Thoracic aorta (tissue), 2 donors: ENCODE results near the gene PTGES3. TPM values are rescaled to one million over a fixed set of nuclear protein-coding genes. Genes with fewer than 3 reads are reported as not detected.

Source experiments
- ATAC-seq: fragments of 150-250 bp; one replicate; pipeline ENCODE4 v1.8.0; 2017; ENCODE audit warnings: low read depth; ENCODE audit not compliant: insufficient number of reproducible peaks, low FRiP score
- DNase-seq: peaks from one replicate; pipeline ENCODE4 v3.0.0-alpha.2; 2020; ENCODE audit warnings: low spot score
- H3K27ac ChIP-seq, 2 donors: fragments of 200-600 bp; sonication (generic); 1 replicate in 1 of 2; 2 replicates in 1 of 2; pipeline ENCODE4 v1.5.1; 2016; ENCODE audit warnings: mild to moderate bottlenecking in 2 of 2, moderate library complexity in 2 of 2
- H3K27me3 ChIP-seq: fragments of 200-600 bp; sonication (generic); replicated peaks from 2 replicates; pipeline ENCODE4 v1.6.0; 2016; ENCODE audit warnings: mild to moderate bottlenecking; ENCODE audit not compliant: insufficient read depth
- H3K36me3 ChIP-seq: fragments of 200-600 bp; sonication (generic); one replicate; pipeline ENCODE4 v1.5.1; 2016
- H3K4me1 ChIP-seq, 2 donors: fragments of 200-600 bp; sonication (generic); 1 replicate in 1 of 2; 2 replicates in 1 of 2; pipeline versions ENCODE4 v1.5.1 to v1.6.0; 2016; ENCODE audit warnings: low read depth in 2 of 2, mild to moderate bottlenecking in 1 of 2; ENCODE audit not compliant: control insufficient read depth in 1 of 2
- H3K4me3 ChIP-seq: fragments of 200-600 bp; sonication (generic); 2 replicates; pipeline ENCODE4 v1.5.1; 2016; ENCODE audit warnings: mild to moderate bottlenecking
- H3K9me3 ChIP-seq: fragments of 200-600 bp; sonication (generic); 2 replicates; pipeline ENCODE4 v1.5.1; 2016
- total RNA-seq, 2 donors: library from RNA; depleted of rRNA; stranded (reverse); fragments of >200 nt; gene quantifications; one replicate each; pipeline versions ENCODE4 v1.1.0 to v1.2.3, GENCODE V29; 2016
- TF ChIP-seq, protein P1 (sequence below): fragments of 200-600 bp; sonication (generic); IDR thresholded peaks from one replicate; pipeline ENCODE4 v1.5.1; 2019; ENCODE audit warnings: antibody characterized with exemption

Gene PTGES3
- total RNA-seq, 2 donors from 2014 or later = 70.4 to 97.6 TPM

DNA sequence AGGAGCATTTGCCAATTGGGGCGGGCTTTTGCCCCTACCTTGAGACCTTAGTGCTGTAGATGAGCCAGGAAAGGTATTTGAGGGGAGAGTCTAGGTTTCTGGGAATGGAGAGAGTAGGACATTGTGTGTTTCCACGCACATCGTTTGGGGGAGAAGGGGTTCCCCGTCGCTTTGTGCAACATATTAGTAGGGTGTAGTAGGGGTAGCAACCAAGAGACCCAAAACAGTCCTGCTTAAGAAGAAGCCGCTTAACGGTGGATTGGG is 694 bp upstream of the PTGES3 start:
- TF ChIP-seq, protein P1, sequence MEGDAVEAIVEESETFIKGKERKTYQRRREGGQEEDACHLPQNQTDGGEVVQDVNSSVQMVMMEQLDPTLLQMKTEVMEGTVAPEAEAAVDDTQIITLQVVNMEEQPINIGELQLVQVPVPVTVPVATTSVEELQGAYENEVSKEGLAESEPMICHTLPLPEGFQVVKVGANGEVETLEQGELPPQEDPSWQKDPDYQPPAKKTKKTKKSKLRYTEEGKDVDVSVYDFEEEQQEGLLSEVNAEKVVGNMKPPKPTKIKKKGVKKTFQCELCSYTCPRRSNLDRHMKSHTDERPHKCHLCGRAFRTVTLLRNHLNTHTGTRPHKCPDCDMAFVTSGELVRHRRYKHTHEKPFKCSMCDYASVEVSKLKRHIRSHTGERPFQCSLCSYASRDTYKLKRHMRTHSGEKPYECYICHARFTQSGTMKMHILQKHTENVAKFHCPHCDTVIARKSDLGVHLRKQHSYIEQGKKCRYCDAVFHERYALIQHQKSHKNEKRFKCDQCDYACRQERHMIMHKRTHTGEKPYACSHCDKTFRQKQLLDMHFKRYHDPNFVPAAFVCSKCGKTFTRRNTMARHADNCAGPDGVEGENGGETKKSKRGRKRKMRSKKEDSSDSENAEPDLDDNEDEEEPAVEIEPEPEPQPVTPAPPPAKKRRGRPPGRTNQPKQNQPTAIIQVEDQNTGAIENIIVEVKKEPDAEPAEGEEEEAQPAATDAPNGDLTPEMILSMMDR = no peak
- Histone ChIP-seq H3K4me1 (peaks cover 15 to 33% of the 10 kb centered on the region in 2 donors), H3K27ac (peak overlapping the region; percentile 92 to 100), H3K36me3 (no peaks in the 10 kb centered on the region), H3K27me3 (no peaks in the 10 kb centered on the region), H3K9me3 (no peaks in the 10 kb centered on the region), H3K4me3 (peak overlapping the region; percentile 92)
- DNase-seq (no peak), ATAC-seq (no peak)

DNA sequence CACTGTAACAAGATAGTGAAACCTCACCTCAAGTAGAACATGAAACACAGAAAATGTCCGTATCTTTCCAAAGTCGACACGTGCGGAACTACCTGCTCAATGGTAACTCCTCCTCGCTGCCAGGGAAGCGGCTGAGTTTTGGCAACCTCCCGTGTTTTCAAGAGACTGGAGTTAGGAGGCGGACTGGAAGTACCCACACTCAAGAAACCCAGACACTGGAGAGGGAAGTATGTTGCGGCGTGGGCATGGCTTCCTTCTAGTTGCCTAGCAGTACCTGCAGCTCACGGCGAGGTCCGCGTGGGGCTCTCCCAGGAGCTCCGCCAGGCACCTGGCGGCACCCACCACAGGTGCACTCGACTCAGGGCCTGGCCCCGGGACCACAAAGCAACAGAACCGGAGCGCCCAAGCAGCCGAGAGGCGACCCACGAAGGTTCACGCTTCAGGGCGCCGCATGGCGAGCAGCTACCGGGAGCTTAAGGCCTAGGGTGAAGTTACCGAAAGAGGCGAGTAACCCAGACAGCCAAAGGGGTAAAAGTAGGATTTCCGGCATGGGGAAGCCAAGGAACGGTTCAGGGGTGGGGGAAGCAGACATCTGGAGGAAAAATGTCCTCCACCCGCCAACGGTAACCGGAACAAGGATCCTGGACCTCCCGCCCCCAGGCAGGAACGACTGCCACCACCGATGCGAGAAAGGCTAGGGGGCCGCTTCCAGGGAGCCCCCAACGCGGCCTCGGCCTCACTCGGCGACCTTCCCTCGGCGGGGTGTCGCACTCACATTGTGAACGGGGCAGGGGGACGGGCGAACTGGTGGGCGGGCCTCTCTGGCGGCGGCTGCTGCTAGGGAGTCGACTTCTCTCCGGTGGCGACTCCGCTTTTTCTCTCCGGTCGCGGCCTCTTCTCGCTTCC is 608 bp downstream of the PTGES3 start:
- peaks cover 15 to 42% of the 10 kb centered on the region in 2 donors for H3K4me1 ChIP-seq
- peak overlapping the region; percentile 92 for H3K4me3 ChIP-seq
- no peak for DNase-seq
- H3K27ac ChIP-seq = peak overlapping the region; percentile 95 to 100
- no peaks in the 10 kb centered on the region for H3K27me3 ChIP-seq
- no peaks in the 10 kb centered on the region for H3K36me3 ChIP-seq
- TF ChIP-seq, protein P1 = no peak
- H3K9me3 ChIP-seq = no peaks in the 10 kb centered on the region
- peak; percentile 29 for ATAC-seq

DNA sequence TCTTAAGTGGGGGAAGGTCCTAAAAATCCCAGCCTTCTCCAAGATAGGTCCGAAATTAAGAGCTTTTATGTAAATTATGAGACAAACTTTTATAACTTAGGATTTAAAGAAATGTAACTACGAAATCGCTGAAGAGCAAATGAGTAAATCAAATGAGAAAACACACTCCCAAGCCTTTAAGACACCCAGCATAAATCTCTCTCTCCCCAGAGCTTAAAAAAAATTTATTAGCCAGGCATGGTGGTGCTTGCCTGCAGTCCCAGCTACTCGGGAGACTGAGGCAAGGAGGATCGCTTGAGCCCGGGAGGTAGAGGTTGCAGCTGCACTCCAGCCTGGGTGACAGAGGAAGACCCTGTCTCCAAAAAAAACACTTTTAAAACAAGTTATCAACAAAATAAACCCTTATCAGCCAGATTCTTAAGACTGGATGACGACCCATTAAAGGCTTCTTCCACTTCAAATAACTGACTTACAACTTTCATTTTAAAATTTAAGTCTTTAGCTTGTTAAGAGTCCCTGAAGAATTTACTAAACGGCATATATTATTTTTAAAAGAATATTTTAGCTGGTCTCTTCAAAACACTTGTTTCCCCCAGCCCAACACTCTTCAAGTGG is 3.2 kb downstream of the PTGES3 start:
- DNase-seq (no peak), ATAC-seq (no peak)
- H3K4me1 ChIP-seq = peaks cover 16 to 58% of the 10 kb centered on the region in 2 donors
- TF ChIP-seq, protein P1 = no peak
- H3K4me3 ChIP-seq = peak overlapping the region; percentile 92
- no peaks in the 10 kb centered on the region for H3K27me3 ChIP-seq
- peaks cover 6% of the 10 kb centered on the region for H3K36me3 ChIP-seq
- H3K9me3 ChIP-seq = no peaks in the 10 kb centered on the region
- peak overlapping the region in 1 of 2 donors; percentile 52 for H3K27ac ChIP-seq

DNA sequence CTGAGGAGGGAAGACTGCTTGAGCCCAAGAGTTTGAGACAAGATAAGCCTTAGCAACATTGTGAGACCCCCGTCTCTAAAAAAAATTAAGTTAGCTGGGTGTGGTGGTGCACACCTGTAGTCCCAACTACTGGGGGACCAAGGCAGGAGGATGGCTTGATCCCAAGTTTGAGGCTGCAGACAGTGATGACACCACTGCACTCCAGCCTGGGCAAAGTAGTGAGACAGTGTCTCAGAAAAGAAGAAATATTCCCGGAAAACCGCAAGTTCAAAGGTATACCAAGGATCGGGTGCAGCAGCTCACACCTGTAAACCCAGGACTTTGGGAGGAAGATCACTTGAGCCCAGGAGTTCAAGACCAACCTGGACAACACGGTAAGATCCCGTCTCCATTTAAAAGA is 5.8 kb downstream of the PTGES3 start:
- ATAC-seq = no peak
- Histone ChIP-seq H3K36me3 (peaks cover 6% of the 10 kb centered on the region), H3K9me3 (no peaks in the 10 kb centered on the region)

More for the DNA sequence above, 5.8 kb downstream of the PTGES3 start:
- TF ChIP-seq, protein P1 = no peak
- Histone ChIP-seq H3K27ac (no peak overlapping the region), H3K4me1 (peaks cover 29 to 65% of the 10 kb centered on the region in 2 donors), H3K4me3 (no peak overlapping the region), H3K27me3 (no peaks in the 10 kb centered on the region)
- DNase-seq = no peak
